Middle frontal gyrus (tissue), 1 donor: ENCODE measurements around the gene GNAQ.
"Not testable (repeated sequence)": the region's sequence is repeated elsewhere in the genome, so short reads cannot be mapped to it uniquely, and the experiment has no call there.

Source experiments
- DNase-seq: peaks from one replicate; pipeline ENCODE4 v3.0.0-alpha.2; 2015; ENCODE audit warnings: low spot score; ENCODE audit errors: extremely low spot score

Gene GNAQ

GRCh38 chr9:77783518-77783917 lies 248.1 kb downstream of the GNAQ start:
- no peak for DNase-seq

- DNase-seq, result no peak
These were observed 252.6 kb downstream of the GNAQ start for GRCh38 chr9:77779010-77779409.

GRCh38 chr9:77773381-77773780 lies 258.2 kb downstream of the GNAQ start:
- DNase-seq, result no peak

- DNase-seq, result no peak
These were observed 259.0 kb downstream of the GNAQ start for GRCh38 chr9:77772646-77773045.

- DNase-seq, result no peak
These were observed 260.4 kb downstream of the GNAQ start for GRCh38 chr9:77771171-77771570.

- peak; percentile 47 for DNase-seq
These were observed 261.3 kb downstream of the GNAQ start for GRCh38 chr9:77770340-77770739.

- DNase-seq, result no peak
These were observed 262.4 kb downstream of the GNAQ start for GRCh38 chr9:77769246-77769645.

- DNase-seq, result no peak
These were observed 265.0 kb downstream of the GNAQ start for GRCh38 chr9:77766587-77766986.

GRCh38 chr9:77765781-77766259 lies 265.8 kb downstream of the GNAQ start:
- no peak for DNase-seq

- no peak for DNase-seq
These were observed 266.5 kb downstream of the GNAQ start for GRCh38 chr9:77764894-77765780.

- DNase-seq, result no peak
These were observed 268.0 kb downstream of the GNAQ start for GRCh38 chr9:77763566-77763965.

- DNase-seq, result not testable (repeated sequence)
These were observed 270.7 kb downstream of the GNAQ start for GRCh38 chr9:77760919-77761318.

GRCh38 chr9:77759391-77759790 lies 272.2 kb downstream of the GNAQ start:
- DNase-seq, result no peak

- DNase-seq, result no peak
These were observed 275.2 kb downstream of the GNAQ start for GRCh38 chr9:77756449-77756848.

GRCh38 chr9:77753180-77753579 lies 278.4 kb downstream of the GNAQ start:
- no peak for DNase-seq

- no peak for DNase-seq
These were observed 279.1 kb downstream of the GNAQ start for GRCh38 chr9:77752554-77752953.

GRCh38 chr9:77751341-77752091 lies 280.1 kb downstream of the GNAQ start:
- DNase-seq, result peak; percentile 58

GRCh38 chr9:77750981-77751340 lies 280.6 kb downstream of the GNAQ start:
- DNase-seq, result no peak

- no peak for DNase-seq
These were observed 281.3 kb downstream of the GNAQ start for GRCh38 chr9:77750284-77750683.

GRCh38 chr9:77748214-77748772 lies 283.3 kb downstream of the GNAQ start:
- DNase-seq, result no peak

- DNase-seq, result no peak
These were observed 284.4 kb downstream of the GNAQ start for GRCh38 chr9:77747163-77747562.

GRCh38 chr9:77744841-77745430 lies 286.7 kb downstream of the GNAQ start:
- no peak for DNase-seq
